C4-2B (cell line): ENCODE results near the gene BIN2.

ENCODE experiments used
- CTCF ChIP-seq: fragments of 450-650 bp; conservative IDR thresholded peaks from 2 replicates; pipeline ENCODE4 v1.5.1; 2017; ENCODE audit warnings: mild to moderate bottlenecking
- ZFX ChIP-seq: fragments of 450-650 bp; IDR thresholded peaks from 2 replicates; pipeline ENCODE4 v1.6.1; 2017

GRCh38 chr12:51362747-51363342, 38.9 kb upstream of the BIN2 start:
- TF ChIP-seq CTCF (no peak), ZFX (no peak)
